ENCODE data around the gene SCN1B. TPM values are rescaled to one million over a fixed set of nuclear protein-coding genes. Genes with fewer than 3 reads are reported as not detected.
"Not testable (repeated sequence)": the region's sequence is repeated elsewhere in the genome, so short reads cannot be mapped to it uniquely, and the experiment has no call there.

SCN1B gene
- total RNA-seq, 4 donors from 2014 or later, result 8.3 to 15.7 (median 12.8) TPM

- WGBS, result 94% methylated on average over 1 of the region's 1 CpG
- TF ChIP-seq POLR2A (IDR thresholded peaks at IDR 0.05; ENCODE audit: low read depth), result no peak
- TF ChIP-seq, protein P1, sequence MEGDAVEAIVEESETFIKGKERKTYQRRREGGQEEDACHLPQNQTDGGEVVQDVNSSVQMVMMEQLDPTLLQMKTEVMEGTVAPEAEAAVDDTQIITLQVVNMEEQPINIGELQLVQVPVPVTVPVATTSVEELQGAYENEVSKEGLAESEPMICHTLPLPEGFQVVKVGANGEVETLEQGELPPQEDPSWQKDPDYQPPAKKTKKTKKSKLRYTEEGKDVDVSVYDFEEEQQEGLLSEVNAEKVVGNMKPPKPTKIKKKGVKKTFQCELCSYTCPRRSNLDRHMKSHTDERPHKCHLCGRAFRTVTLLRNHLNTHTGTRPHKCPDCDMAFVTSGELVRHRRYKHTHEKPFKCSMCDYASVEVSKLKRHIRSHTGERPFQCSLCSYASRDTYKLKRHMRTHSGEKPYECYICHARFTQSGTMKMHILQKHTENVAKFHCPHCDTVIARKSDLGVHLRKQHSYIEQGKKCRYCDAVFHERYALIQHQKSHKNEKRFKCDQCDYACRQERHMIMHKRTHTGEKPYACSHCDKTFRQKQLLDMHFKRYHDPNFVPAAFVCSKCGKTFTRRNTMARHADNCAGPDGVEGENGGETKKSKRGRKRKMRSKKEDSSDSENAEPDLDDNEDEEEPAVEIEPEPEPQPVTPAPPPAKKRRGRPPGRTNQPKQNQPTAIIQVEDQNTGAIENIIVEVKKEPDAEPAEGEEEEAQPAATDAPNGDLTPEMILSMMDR (IDR thresholded peaks at IDR 0.05), result no peak
- TF ChIP-seq POLR2AphosphoS5 (IDR thresholded peaks at IDR 0.05), result no peak
- no peak for TF ChIP-seq EP300 (IDR thresholded peaks at IDR 0.05)
- H3K27ac ChIP-seq (replicated peaks in 1 of 4), result no peak overlapping the region
- intact Hi-C loops (cut with DNase I), result no loop called here
- no peaks in the 10 kb centered on the region for H3K27me3 ChIP-seq
- peaks cover 0 to 13% (median 7%) of the 10 kb centered on the region in 4 donors for H3K4me1 ChIP-seq
- H3K9me3 ChIP-seq, result no peaks in the 10 kb centered on the region
- no peak overlapping the region for H3K4me3 ChIP-seq
- H3K36me3 ChIP-seq, result no peaks in the 10 kb centered on the region
- DNase-seq (ENCODE audit: extremely low spot score), result no peak
Observed at GRCh38 chr19:34988119-34988518, 42.2 kb upstream of the SCN1B start.

- TF ChIP-seq EP300 (IDR thresholded peaks at IDR 0.05), result no peak
- TF ChIP-seq POLR2A (IDR thresholded peaks at IDR 0.05; ENCODE audit: low read depth), result no peak
- 91% methylated on average over 6 of the region's 6 CpGs for WGBS
Observed at GRCh38 chr19:34989298-34989697, 41.0 kb upstream of the SCN1B start.

GRCh38 chr19:34990578-34991192 is 39.6 kb upstream of the SCN1B start:
- 85% methylated on average over 13 of the region's 13 CpGs for WGBS
- H3K36me3 ChIP-seq, result no peaks in the 10 kb centered on the region
- peaks cover 3 to 14% (median 13%) of the 10 kb centered on the region in 4 donors for H3K4me1 ChIP-seq
- TF ChIP-seq POLR2A (IDR thresholded peaks at IDR 0.05; ENCODE audit: low read depth) (no peak), POLR2AphosphoS5 (IDR thresholded peaks at IDR 0.05) (no peak), EP300 (IDR thresholded peaks at IDR 0.05) (no peak)
- TF ChIP-seq, protein P1 (IDR thresholded peaks at IDR 0.05), result no peak
- no peak for DNase-seq (ENCODE audit: extremely low spot score)
- intact Hi-C loops (cut with DNase I), result no loop called here
- no peak overlapping the region for H3K27ac ChIP-seq (replicated peaks in 1 of 4)
- no peaks in the 10 kb centered on the region for H3K27me3 ChIP-seq
- no peaks in the 10 kb centered on the region for H3K9me3 ChIP-seq
- H3K4me3 ChIP-seq, result no peak overlapping the region

More at GRCh38 chr19:34989298-34989697, 41.0 kb upstream of the SCN1B start:
- Histone ChIP-seq H3K4me1 (peaks cover 0 to 13% (median 8%) of the 10 kb centered on the region in 4 donors), H3K4me3 (no peak overlapping the region), H3K27ac (replicated peaks in 1 of 4) (no peak overlapping the region), H3K9me3 (no peaks in the 10 kb centered on the region), H3K27me3 (no peaks in the 10 kb centered on the region), H3K36me3 (no peaks in the 10 kb centered on the region)
- intact Hi-C loops (cut with DNase I), result no loop called here
- DNase-seq (ENCODE audit: extremely low spot score), result no peak

DNA sequence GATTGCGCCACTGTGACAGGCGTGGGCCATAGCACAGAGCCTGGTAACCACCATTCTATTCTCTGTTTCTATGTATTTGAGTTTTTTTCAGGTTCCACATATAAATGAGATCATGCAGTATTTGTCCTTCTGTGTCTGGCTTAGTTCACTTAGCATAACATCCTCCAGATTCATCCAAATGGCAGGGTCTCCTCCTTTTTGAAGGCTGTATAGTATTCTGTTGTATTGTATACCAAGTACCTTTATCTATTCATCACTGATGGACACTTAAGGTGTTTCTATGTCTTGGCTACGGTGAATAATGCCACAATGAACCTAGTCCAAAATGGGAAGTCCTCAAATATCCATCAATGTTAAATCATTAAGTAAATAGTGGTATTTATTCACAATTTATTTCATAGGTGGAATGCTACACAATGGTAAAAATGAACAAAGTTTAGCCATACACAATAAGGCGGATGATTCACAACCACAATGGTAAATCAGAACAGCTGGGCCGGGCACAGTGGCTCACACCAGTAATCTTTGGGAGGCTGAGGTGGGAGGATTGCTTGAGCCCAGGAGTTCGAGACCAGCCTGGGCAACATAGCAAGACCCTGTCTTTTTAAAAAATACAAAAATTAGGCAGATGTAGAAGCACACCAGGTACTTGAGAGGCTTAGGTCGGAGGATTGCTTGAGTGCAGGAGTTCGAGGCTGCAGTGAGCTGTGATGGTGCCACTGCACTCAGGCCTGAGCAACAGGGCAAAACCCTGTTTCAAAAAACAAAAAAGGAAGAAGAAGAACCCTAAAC is 38.5 kb upstream of the SCN1B start:
- Histone ChIP-seq H3K27me3 (no peaks in the 10 kb centered on the region), H3K27ac (replicated peaks in 1 of 4) (no peak overlapping the region), H3K36me3 (no peaks in the 10 kb centered on the region), H3K4me1 (peaks cover 0 to 17% (median 15%) of the 10 kb centered on the region in 4 donors), H3K4me3 (no peak overlapping the region), H3K9me3 (no peaks in the 10 kb centered on the region)
- WGBS, result 85% methylated on average over 8 of the region's 8 CpGs
- intact Hi-C loops (cut with DNase I), result no loop called here
- no peak for DNase-seq (ENCODE audit: extremely low spot score)
- TF ChIP-seq POLR2A (IDR thresholded peaks at IDR 0.05; ENCODE audit: low read depth), result no peak
- TF ChIP-seq, protein P1 (IDR thresholded peaks at IDR 0.05), result no peak
- no peak for TF ChIP-seq POLR2AphosphoS5 (IDR thresholded peaks at IDR 0.05)
- TF ChIP-seq EP300 (IDR thresholded peaks at IDR 0.05), result no peak

GRCh38 chr19:34992582-34992981 is 37.7 kb upstream of the SCN1B start:
- 90% methylated on average over 7 of the region's 7 CpGs for WGBS
- H3K36me3 ChIP-seq; intact Hi-C loops (cut with DNase I); H3K27me3 ChIP-seq; DNase-seq (ENCODE audit: extremely low spot score); H3K9me3 ChIP-seq; H3K4me3 ChIP-seq; H3K27ac ChIP-seq (replicated peaks in 1 of 4): not testable (repeated sequence)
- peaks cover 0 to 25% (median 21%) of the 10 kb centered on the region in 4 donors for H3K4me1 ChIP-seq
